Aorta (tissue), 5 donors: Measurements from ENCODE around the gene AGAP3. TPM values are rescaled to one million over a fixed set of nuclear protein-coding genes. Genes with fewer than 3 reads are reported as not detected.

ENCODE experiments used
- ATAC-seq: fragments of 200-7000 bp; cut with Tn5 transposase; one replicate; pipeline ENCODE4 v1.9.1; 2022; ENCODE audit warnings: moderate library complexity; ENCODE audit not compliant: low FRiP score
- DNase-seq, 2 donors: peaks; one replicate each; pipeline ENCODE4 v3.0.0-alpha.2; 2020
- H3K27ac ChIP-seq, 2 donors: one replicate each; pipeline ENCODE4 v1.5.1; 2013; ENCODE audit warnings: low read length in 2 of 2, mild to moderate bottlenecking in 2 of 2, moderate library complexity in 2 of 2, control low read depth in 1 of 2, inconsistent platforms in 1 of 2, low read depth in 1 of 2
- H3K27me3 ChIP-seq, 2 donors: one replicate each; pipeline ENCODE4 v1.6.1; 2013; ENCODE audit warnings: control low read depth in 1 of 2, low read length in 1 of 2, mild to moderate bottlenecking in 1 of 2, moderate library complexity in 1 of 2; ENCODE audit not compliant: insufficient read depth in 2 of 2, control insufficient read depth in 1 of 2
- H3K36me3 ChIP-seq, 2 donors: one replicate each; pipeline ENCODE4 v1.6.1; 2013; ENCODE audit warnings: control low read depth in 1 of 2, low read length in 1 of 2, mild to moderate bottlenecking in 1 of 2; ENCODE audit not compliant: insufficient read depth in 2 of 2, control insufficient read depth in 1 of 2
- H3K4me1 ChIP-seq, 2 donors: one replicate each; pipeline ENCODE4 v1.6.1; 2013; ENCODE audit warnings: low read length in 2 of 2, control low read depth in 1 of 2, mild to moderate bottlenecking in 1 of 2, moderate library complexity in 1 of 2; ENCODE audit not compliant: insufficient read depth in 2 of 2, control insufficient read depth in 1 of 2
- H3K4me3 ChIP-seq, 2 donors: one replicate each; pipeline ENCODE4 v1.5.1; 2013; ENCODE audit warnings: low read length in 2 of 2, control low read depth in 1 of 2, mild to moderate bottlenecking in 1 of 2
- H3K9me3 ChIP-seq: one replicate; pipeline ENCODE4 v1.6.1; 2013; ENCODE audit warnings: mild to moderate bottlenecking, low read length; ENCODE audit not compliant: control insufficient read depth
- WGBS, 2 donors: extraction: QIAGEN DNeasy Blood & Tissue Kit; methylation state at CpG; one replicate each; pipeline ENCODE4 v1.1.7; 2013; 5-methylcytosine and 5-hydroxymethylcytosine counted together
- intact Hi-C, 2 donors: fragments of 100-400 bp; cut with DNase I; formaldehyde crosslinking; loops; one replicate each; pipeline versions ENCODE4 v1.14.2 to v1.15.0; 2022
- polyA plus RNA-seq, 2 donors: library from polyadenylated mRNA; stranded (reverse); fragments of 200-250 nt; gene quantifications; one replicate each; pipeline ENCODE4 v1.2.3, GENCODE V29; 2013
- total RNA-seq, 2 donors: library from RNA; stranded (reverse); fragmentation: NEBNext Ultra II Directional; extraction: Animal tissue kit (Norgen Biotek cat#: 25700); gene quantifications; one replicate each; pipeline ENCODE4 v1.2.1, GENCODE V29; 2021
- donor health status: healthy with polysubstance abuse.
- donor health status: Bipolar disorder and iron deficiency.
- donor health status: DM: no; HTN: no; CAD: no.
- donor health status: DM: no; HTN: no; CAD: no.
- donor health status: DM: yes; HTN: yes; CAD: no.

Gene AGAP3
- total and polyA plus RNA-seq, 4 donors, result 21.5 to 115 (median 82.7) TPM

- no peaks in the 10 kb centered on the region for H3K4me1 ChIP-seq
- no peak overlapping the region for H3K27ac ChIP-seq
- no peak for ATAC-seq
- 86 to 87% methylated on average over 25 of the region's 25 CpGs for WGBS, 2 donors
- no peak overlapping the region for H3K4me3 ChIP-seq
- DNase-seq, result peak in 1 of 2 donors; percentile 59
- intact Hi-C loops, result no loop called here
- no peaks in the 10 kb centered on the region for H3K27me3 ChIP-seq
- no peaks in the 10 kb centered on the region for H3K9me3 ChIP-seq
- peaks cover 0 to 3% of the 10 kb centered on the region in 2 donors for H3K36me3 ChIP-seq
These were observed 57.2 kb downstream of the AGAP3 start for GRCh38 chr7:151143261-151144015.

- Histone ChIP-seq H3K27ac (no peak overlapping the region), H3K9me3 (no peaks in the 10 kb centered on the region), H3K36me3 (peaks cover 0 to 3% of the 10 kb centered on the region in 2 donors), H3K4me3 (no peak overlapping the region), H3K4me1 (no peaks in the 10 kb centered on the region), H3K27me3 (no peaks in the 10 kb centered on the region)
- no peak for ATAC-seq
- intact Hi-C loops, result no loop called here
- WGBS, 2 donors, result 95 to 96% methylated on average over 7 of the region's 7 CpGs
- DNase-seq, result no peak
These were observed 58.1 kb downstream of the AGAP3 start for GRCh38 chr7:151144387-151144786.

DNA sequence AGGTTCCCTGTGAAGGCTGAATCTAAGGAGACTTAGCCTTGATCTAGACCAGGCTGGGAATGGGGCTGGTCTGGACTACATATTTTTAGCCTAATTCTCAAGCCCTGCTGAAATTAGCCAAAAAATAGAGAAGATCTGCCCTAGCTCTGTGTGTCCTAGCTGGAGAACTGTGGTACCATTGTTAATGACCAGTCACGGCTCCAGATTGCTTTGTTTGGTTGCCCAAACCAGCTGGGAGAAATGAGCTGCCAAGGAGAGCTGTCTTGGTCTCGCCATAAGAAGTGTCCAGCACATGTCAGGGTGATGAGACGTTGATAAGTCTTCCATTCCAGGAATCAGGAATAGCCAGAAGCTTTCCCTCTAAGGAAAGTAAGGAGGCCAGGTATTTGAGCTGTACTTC is 60.5 kb downstream of the AGAP3 start:
- ATAC-seq, result no peak
- H3K9me3 ChIP-seq, result no peaks in the 10 kb centered on the region

GRCh38 chr7:151148319-151149259 is 62.3 kb downstream of the AGAP3 start:
- no peak for ATAC-seq
- WGBS, 2 donors, result 62 to 65% methylated on average over 22 of the region's 22 CpGs
- H3K9me3 ChIP-seq, result no peaks in the 10 kb centered on the region
- intact Hi-C loops, result no loop called here
- no peaks in the 10 kb centered on the region for H3K27me3 ChIP-seq
- no peak for DNase-seq
- H3K4me1 ChIP-seq, result no peaks in the 10 kb centered on the region
- H3K4me3 ChIP-seq, result no peak overlapping the region
- H3K27ac ChIP-seq, result no peak overlapping the region
- peaks cover 0 to under 1% of the 10 kb centered on the region in 2 donors for H3K36me3 ChIP-seq

More for the DNA sequence above, 60.5 kb downstream of the AGAP3 start:
- H3K27ac ChIP-seq, result no peak overlapping the region
- H3K4me3 ChIP-seq, result no peak overlapping the region
- intact Hi-C loops, result no loop called here
- no peaks in the 10 kb centered on the region for H3K27me3 ChIP-seq
- no peaks in the 10 kb centered on the region for H3K4me1 ChIP-seq
- H3K36me3 ChIP-seq, result peaks cover 0 to 3% of the 10 kb centered on the region in 2 donors
- WGBS, 2 donors, result 77 to 78% methylated on average over 3 of the region's 3 CpGs
- no peak for DNase-seq

DNA sequence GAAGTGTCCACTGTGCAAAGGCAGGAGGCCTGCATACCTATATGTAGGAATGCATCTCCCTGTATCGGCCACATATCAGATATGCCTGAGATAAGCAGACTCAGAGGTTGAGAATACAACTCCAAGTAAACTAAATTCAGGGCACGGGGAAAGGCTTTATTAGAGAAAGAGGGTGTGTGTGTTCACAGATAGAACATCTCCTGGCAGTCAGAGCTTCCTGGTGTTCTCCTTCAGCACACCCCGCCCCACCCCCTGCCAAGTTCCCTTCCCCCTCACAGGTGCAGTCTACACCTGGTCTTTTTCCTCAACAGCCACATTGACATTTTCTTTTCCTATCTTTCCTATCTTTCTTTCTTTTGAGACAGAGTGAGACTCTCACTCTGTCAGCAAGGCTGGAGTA is 64.1 kb downstream of the AGAP3 start:
- intact Hi-C loops, result no loop called here
- Histone ChIP-seq H3K27me3 (no peaks in the 10 kb centered on the region), H3K4me3 (no peak overlapping the region), H3K9me3 (no peaks in the 10 kb centered on the region), H3K36me3 (no peaks in the 10 kb centered on the region), H3K4me1 (no peaks in the 10 kb centered on the region), H3K27ac (no peak overlapping the region)
- ATAC-seq, result no peak
- WGBS, 2 donors, result 62 to 74% methylated on average over 3 of the region's 3 CpGs
- no peak for DNase-seq

GRCh38 chr7:151152643-151153513 is 66.6 kb downstream of the AGAP3 start:
- Histone ChIP-seq H3K9me3 (no peaks in the 10 kb centered on the region), H3K27ac (no peak overlapping the region), H3K27me3 (no peaks in the 10 kb centered on the region), H3K4me3 (no peak overlapping the region), H3K36me3 (no peaks in the 10 kb centered on the region), H3K4me1 (no peaks in the 10 kb centered on the region)
- WGBS, 2 donors, result 48 to 57% methylated on average over 6 of the region's 6 CpGs
- no peak for ATAC-seq
- no peak for DNase-seq
- intact Hi-C loops, result no loop called here

GRCh38 chr7:151157645-151158329 is 71.5 kb downstream of the AGAP3 start:
- no peak for DNase-seq
- H3K27ac ChIP-seq, result no peak overlapping the region
- H3K4me3 ChIP-seq, result no peak overlapping the region
- 80 to 81% methylated on average over 7 of the region's 7 CpGs for WGBS, 2 donors
- intact Hi-C loops, result no loop called here
- no peaks in the 10 kb centered on the region for H3K9me3 ChIP-seq
- H3K27me3 ChIP-seq, result no peaks in the 10 kb centered on the region
- no peaks in the 10 kb centered on the region for H3K36me3 ChIP-seq
- no peaks in the 10 kb centered on the region for H3K4me1 ChIP-seq
- no peak for ATAC-seq

- Histone ChIP-seq H3K4me1 (no peaks in the 10 kb centered on the region), H3K36me3 (no peaks in the 10 kb centered on the region), H3K27ac (no peak overlapping the region), H3K4me3 (no peak overlapping the region), H3K9me3 (no peaks in the 10 kb centered on the region), H3K27me3 (no peaks in the 10 kb centered on the region)
- DNase-seq (no peak), ATAC-seq (no peak)
- 90 to 92% methylated on average over 1 of the region's 1 CpG for WGBS, 2 donors
- intact Hi-C loops, result no loop called here
These were observed 75.5 kb downstream of the AGAP3 start for GRCh38 chr7:151161757-151162156.
